GM12878 (cell line): ENCODE results near the gene NMT1.
A peak's percentile ranks its signal among the peaks of the same experiment; 100 is the strongest.

ENCODE experiments used
- CTCF ChIP-seq, 3 experiments: IDR thresholded peaks in 2 of 3; conservative IDR thresholded peaks in 1 of 3; 2 replicates each; pipeline ENCODE4 v1.5.1; 2011; ENCODE audit warnings: low read depth in 3 of 3, low read length in 3 of 3, mild to moderate bottlenecking in 3 of 3, control low read depth in 2 of 3, moderate library complexity in 2 of 3, inconsistent platforms in 1 of 3, mixed read lengths in 1 of 3; ENCODE audit not compliant: control insufficient read depth in 2 of 3, insufficient read depth in 1 of 3; ENCODE audit errors: extremely low read depth in 1 of 3
- MYC ChIP-seq: IDR thresholded peaks from 2 replicates; pipeline ENCODE4 v1.6.1; 2011; ENCODE audit warnings: mild to moderate bottlenecking, low read length, moderate library complexity, inconsistent platforms; ENCODE audit not compliant: insufficient read depth, insufficient replicate concordance, insufficient read length, severe bottlenecking
- POLR2AphosphoS2 ChIP-seq: IDR thresholded peaks from 2 replicates; pipeline ENCODE4 v1.6.1; 2011; ENCODE audit warnings: low read depth, mild to moderate bottlenecking, low read length, improper control_type of control experiment, moderate library complexity
- POLR2AphosphoS5 ChIP-seq: IDR thresholded peaks from 2 replicates; pipeline ENCODE4 v1.6.1; 2011; ENCODE audit warnings: mild to moderate bottlenecking, low read length, inconsistent platforms
- USF2 ChIP-seq: IDR thresholded peaks from 2 replicates; pipeline ENCODE4 v1.6.1; 2011; ENCODE audit warnings: low read depth, low read length, improper control_type of control experiment, borderline replicate concordance
- TF ChIP-seq, protein P1 (sequence below): IDR thresholded peaks from 2 replicates; pipeline ENCODE4 v1.6.1; 2012; ENCODE audit warnings: low read depth, low read length, improper control_type of control experiment
- TF ChIP-seq, protein P2 (sequence below): fragments of 450-650 bp; IDR thresholded peaks from 2 replicates; pipeline ENCODE4 v1.6.1; 2018; ENCODE audit warnings: borderline replicate concordance, mild to moderate bottlenecking; ENCODE audit not compliant: partially characterized antibody
- TF ChIP-seq, protein P3 (sequence below): IDR thresholded peaks from 2 replicates; pipeline ENCODE4 v1.6.1; 2011; ENCODE audit warnings: low read depth, mild to moderate bottlenecking, low read length, moderate library complexity, borderline replicate concordance; ENCODE audit errors: extremely low read depth

DNA sequence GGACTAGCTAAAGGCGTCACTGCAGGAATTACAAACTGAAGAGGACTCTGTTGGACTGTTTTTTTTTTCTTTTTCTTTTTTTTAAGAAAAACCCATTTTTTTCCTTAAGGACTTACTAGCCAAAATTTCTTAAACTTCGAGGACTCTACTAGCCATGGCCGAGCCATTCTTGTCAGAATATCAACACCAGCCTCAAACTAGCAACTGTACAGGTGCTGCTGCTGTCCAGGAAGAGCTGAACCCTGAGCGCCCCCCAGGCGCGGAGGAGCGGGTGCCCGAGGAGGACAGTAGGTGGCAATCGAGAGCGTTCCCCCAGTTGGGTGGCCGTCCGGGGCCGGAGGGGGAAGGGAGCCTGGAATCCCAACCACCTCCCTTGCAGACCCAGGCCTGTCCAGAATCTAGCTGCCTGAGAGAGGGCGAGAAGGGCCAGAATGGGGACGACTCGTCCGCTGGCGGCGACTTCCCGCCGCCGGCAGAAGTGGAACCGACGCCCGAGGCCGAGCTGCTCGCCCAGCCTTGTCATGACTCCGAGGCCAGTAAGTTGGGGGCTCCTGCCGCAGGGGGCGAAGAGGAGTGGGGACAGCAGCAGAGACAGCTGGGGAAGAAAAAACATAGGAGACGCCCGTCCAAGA, 88.0 kb downstream of the NMT1 start:
- TF ChIP-seq, protein P1, sequence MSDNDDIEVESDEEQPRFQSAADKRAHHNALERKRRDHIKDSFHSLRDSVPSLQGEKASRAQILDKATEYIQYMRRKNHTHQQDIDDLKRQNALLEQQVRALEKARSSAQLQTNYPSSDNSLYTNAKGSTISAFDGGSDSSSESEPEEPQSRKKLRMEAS = no peak
- TF ChIP-seq POLR2AphosphoS5 = no peak; the same call in 1 of the 2 replicates
- no peak for TF ChIP-seq POLR2AphosphoS2
- TF ChIP-seq CTCF (IDR thresholded peaks at IDR 0.05 in 2 of 3, conservative IDR thresholded peaks at IDR 0.05 in 1 of 3; ENCODE audit: control insufficient read depth in 2 of 3, extremely low read depth in 1 of 3, insufficient read depth in 1 of 3, low read depth in 3 of 3, low read length in 3 of 3) = peak; percentile 87 to 94 (median 89)
- TF ChIP-seq, protein P2, sequence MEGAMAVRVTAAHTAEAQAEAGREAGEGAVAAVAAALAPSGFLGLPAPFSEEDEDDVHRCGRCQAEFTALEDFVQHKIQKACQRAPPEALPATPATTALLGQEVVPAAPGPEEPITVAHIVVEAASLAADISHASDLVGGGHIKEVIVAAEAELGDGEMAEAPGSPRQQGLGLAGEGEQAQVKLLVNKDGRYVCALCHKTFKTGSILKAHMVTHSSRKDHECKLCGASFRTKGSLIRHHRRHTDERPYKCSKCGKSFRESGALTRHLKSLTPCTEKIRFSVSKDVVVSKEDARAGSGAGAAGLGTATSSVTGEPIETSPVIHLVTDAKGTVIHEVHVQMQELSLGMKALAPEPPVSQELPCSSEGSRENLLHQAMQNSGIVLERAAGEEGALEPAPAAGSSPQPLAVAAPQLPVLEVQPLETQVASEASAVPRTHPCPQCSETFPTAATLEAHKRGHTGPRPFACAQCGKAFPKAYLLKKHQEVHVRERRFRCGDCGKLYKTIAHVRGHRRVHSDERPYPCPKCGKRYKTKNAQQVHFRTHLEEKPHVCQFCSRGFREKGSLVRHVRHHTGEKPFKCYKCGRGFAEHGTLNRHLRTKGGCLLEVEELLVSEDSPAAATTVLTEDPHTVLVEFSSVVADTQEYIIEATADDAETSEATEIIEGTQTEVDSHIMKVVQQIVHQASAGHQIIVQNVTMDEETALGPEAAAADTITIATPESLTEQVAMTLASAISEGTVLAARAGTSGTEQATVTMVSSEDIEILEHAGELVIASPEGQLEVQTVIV = no peak
- TF ChIP-seq, protein P3, sequence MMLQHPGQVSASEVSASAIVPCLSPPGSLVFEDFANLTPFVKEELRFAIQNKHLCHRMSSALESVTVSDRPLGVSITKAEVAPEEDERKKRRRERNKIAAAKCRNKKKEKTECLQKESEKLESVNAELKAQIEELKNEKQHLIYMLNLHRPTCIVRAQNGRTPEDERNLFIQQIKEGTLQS = no peak
- no peak for TF ChIP-seq USF2
- no peak for TF ChIP-seq MYC
